Mucosa of gallbladder (tissue), 1 donor: ENCODE data around the gene ZNF778. TPM values are rescaled to one million over a fixed set of nuclear protein-coding genes. Genes with fewer than 3 reads are reported as not detected.
"Not testable (repeated sequence)": the region's sequence is repeated elsewhere in the genome, so short reads cannot be mapped to it uniquely, and the experiment has no call there.

Source experiments
- DNase-seq: peaks from one replicate; pipeline ENCODE4 v3.0.0-alpha.2; 2020; ENCODE audit warnings: low spot score
- total RNA-seq: library from RNA; stranded (reverse); gene quantifications from one replicate; pipeline ENCODE4 v1.2.1, GENCODE V29; 2021
- donor health status: DM: no; HTN: no; CAD: no.

ZNF778 gene
- total RNA-seq, 1 donor from 2014 or later = 13.2 TPM

- DNase-seq = peak; percentile 48
Measured at GRCh38 chr16:89256651-89257254, 39.2 kb downstream of the ZNF778 start.

- DNase-seq = no peak
Measured at GRCh38 chr16:89257281-89257731, 39.8 kb downstream of the ZNF778 start.

- no peak for DNase-seq
Measured at GRCh38 chr16:89257757-89258465, 40.4 kb downstream of the ZNF778 start.

- DNase-seq = not testable (repeated sequence)
Measured at GRCh38 chr16:89259901-89260300, 42.4 kb downstream of the ZNF778 start.

- no peak for DNase-seq
Measured at GRCh38 chr16:89261691-89262563, 44.4 kb downstream of the ZNF778 start.

GRCh38 chr16:89264800-89265550 is 47.5 kb downstream of the ZNF778 start:
- DNase-seq = no peak

GRCh38 chr16:89265647-89266046 is 48.1 kb downstream of the ZNF778 start:
- no peak for DNase-seq

- no peak for DNase-seq
Measured at GRCh38 chr16:89266521-89267134, 49.1 kb downstream of the ZNF778 start.

GRCh38 chr16:89267746-89268145 is 50.2 kb downstream of the ZNF778 start:
- not testable (repeated sequence) for DNase-seq

GRCh38 chr16:89268585-89268984 is 51.1 kb downstream of the ZNF778 start:
- no peak for DNase-seq

- no peak for DNase-seq
Measured at GRCh38 chr16:89268987-89269735, 51.7 kb downstream of the ZNF778 start.

- no peak for DNase-seq
Measured at GRCh38 chr16:89269805-89270665, 52.5 kb downstream of the ZNF778 start.

GRCh38 chr16:89270666-89271345 is 53.3 kb downstream of the ZNF778 start:
- no peak for DNase-seq

GRCh38 chr16:89272631-89273030 is 55.1 kb downstream of the ZNF778 start:
- DNase-seq = no peak

GRCh38 chr16:89273741-89274472 is 56.4 kb downstream of the ZNF778 start:
- no peak for DNase-seq

GRCh38 chr16:89274561-89275283 is 57.2 kb downstream of the ZNF778 start:
- DNase-seq = no peak

GRCh38 chr16:89275284-89275584 is 57.7 kb downstream of the ZNF778 start:
- DNase-seq = no peak
